Stimulated activated CD4-positive, alpha-beta T cell treated with anti-CD3 and anti-CD28 coated beads, TNF-alpha, amount 100 ng/mL, for 48 hours (primary cell): Measurements from ENCODE around the gene KHDRBS1.
A peak's percentile ranks its signal among the peaks of the same experiment; 100 is the strongest.
"Not testable (repeated sequence)": the region's sequence is repeated elsewhere in the genome, so short reads cannot be mapped to it uniquely, and the experiment has no call there.

Experiments
- DNase-seq, 3 donors: peaks; one replicate each; pipeline ENCODE4 v3.0.0-alpha.2; 2020; ENCODE audit warnings: low read depth in 3 of 3

KHDRBS1 gene

DNA sequence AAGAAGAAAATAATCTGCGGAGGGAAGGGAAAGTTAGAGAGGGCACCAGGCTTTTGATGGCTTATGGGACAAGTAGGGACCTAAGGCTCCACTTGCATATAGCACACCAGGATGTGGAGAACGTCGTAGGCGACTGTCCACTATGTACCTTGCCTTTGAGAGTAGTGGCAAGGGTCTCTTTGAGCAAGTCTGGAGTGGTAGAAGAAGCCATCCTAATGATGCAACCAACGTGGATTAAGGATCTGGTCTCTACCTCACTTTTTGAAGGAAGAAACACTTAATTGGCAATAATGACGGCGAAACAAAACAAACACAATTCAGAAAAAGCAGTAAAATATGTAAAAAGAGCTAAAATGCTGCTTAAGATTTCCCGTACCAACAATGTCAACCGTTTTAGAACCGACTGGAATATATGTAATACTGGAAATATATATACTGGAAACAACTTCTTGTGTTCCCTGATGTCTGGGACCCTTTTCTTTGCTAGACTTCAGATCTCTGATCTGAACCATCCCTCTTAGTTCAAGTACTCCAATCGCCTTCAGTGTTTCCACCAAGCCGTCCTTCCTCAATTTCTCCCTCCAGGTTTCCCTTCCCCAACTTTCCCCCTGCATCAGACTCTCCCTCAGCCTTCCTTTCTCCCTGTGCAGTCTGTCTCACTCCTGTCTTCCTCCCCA, 821 bp upstream of the KHDRBS1 start:
- DNase-seq: no peak

DNA sequence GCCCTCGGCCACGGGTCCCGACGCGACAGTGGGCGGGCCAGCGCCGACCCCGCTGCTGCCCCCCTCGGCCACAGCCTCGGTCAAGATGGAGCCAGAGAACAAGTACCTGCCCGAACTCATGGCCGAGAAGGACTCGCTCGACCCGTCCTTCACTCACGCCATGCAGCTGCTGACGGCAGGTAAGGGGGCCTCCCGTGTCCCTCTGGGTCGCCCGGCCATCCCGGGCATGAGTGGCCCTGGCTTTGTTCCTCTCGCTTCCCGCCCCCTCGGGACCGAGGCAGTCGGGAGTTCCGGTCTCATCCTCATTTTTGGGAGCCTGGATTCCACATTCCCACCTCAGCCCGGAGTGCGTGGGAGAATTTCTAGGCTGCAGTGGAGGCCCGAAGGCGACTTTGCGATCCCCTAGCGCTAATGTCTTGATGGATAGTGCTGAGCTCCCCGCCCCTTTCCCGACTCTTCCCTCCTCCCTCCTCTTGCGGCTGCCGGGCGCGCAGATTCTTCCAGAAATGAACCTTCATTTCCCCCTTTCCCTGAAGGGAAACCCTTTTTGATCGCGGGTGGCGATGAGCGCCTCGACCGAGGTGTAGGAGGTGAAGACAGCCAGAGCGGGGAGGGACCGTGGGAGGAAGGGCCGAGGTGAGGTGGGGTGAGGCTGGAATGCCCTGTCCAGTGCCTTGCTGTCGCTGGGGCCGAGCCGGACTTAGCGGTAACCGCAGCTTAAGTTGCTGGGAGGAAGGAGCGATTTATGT, 705 bp downstream of the KHDRBS1 start:
- DNase-seq: peak in 2 of 3 donors; percentile 10 to 24

DNA sequence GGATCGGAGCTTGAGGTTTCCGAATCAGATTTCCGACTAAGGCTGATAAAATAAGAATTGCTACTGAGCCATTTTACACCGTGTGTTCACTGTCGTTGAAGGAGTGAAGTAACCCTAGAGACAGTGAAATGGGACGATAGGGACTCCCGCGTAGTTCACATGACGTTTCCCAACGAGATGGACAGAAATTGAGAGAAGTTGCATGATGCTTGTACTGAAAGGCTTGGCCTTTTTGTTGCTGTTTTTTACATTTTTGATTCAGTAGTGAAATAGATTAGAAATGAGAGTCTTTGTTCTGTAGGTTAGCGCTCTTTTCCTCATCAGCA, 1.2 kb downstream of the KHDRBS1 start:
- no peak for DNase-seq

DNA sequence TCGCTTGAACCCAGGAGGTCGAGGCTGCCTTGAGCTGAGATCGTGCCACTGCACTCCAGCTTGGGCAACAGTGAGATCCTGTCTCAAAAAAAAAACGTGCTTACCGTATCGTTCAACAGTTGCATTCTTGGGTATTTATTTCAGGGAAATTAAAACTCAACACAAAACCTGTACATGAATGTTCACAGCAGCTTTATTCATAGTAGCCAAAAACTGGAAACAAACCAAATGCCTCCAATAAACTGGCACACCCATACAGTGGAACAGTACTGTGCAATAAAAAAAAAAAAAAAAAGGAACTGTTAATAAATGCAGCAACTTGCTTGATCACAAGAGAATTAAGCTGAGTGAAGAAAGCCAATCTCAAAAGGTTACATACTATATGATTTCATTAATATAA, 6.7 kb downstream of the KHDRBS1 start:
- no peak for DNase-seq

DNA sequence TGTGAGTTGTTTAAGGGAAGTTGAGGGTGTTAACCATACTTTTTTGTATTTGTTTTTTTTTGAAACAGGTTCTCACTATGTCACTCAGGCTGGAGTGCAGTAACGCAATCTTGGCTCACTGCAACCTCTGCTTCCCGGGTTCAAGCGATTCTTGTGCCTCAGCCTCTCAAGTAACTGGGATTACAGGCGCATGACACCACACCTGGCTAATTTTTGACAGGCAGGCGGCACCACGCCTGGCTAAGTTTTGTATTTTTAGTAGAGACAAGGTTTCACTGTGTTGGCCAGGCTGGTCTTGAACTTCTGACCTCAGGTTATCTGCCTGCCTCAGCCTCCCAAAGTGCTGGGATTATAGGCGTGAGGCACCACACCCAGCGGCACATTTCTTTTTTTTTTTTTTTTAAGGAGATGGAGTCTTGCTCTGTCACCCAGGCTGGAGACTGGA, 7.9 kb downstream of the KHDRBS1 start:
- DNase-seq: not testable (repeated sequence)

DNA sequence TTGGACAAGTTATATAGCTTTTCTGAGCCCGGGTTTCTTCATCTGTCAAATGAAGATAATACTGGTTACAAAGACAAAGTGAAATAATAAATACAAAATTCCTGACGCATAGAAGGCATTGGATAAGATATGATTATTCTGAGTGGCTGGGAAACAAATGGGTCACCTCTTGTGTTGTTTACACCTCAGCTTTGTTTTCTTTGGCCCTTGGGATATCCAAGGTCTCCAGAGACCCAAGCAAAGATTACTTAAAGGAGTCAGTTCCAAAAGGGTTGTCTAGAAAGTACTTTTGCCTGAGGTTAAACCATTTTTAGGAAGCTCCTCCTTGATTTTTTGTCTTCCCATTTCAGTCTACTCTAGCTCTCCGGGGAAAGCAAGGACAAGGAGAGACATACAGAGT, 9.7 kb downstream of the KHDRBS1 start:
- DNase-seq: no peak

DNA sequence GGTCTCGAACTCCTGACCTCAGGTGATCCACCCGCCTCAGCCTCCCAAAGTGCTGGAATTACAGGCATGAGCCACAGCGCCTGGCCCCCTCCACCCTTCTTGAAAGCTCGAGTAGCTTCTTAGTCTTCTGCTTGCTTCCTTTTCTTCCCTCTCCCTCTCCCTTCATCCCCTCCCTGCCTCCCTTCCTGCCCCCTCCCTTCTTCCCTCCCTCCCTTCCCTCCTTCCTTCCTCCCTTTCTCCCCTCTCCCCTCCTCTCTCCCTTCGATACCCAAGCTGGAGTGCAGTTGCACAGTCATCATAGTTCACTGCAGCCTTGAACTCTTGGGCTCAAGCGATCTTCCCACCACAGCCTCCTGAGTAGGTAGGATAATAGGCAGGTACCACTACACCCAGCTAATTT, 11.8 kb downstream of the KHDRBS1 start:
- no peak for DNase-seq

DNA sequence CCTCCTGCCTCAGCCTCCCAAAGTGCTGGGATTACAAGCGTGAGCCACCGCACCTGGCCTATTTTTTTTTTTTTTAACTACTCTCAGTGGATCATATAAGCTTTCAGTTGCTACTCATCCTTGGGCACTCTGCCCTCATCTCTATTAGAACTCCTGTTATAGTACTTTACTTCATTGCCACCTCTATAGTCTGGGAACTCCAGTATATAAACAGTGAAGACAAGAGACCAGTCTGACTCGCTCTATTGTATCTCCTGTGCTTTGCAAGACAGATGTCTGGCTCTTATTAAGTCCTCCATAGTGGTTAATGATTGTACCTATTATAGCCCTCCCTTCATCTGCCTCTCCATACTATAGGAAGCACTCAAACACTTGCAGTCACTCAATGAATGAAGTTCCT, 15.1 kb downstream of the KHDRBS1 start:
- DNase-seq: no peak

DNA sequence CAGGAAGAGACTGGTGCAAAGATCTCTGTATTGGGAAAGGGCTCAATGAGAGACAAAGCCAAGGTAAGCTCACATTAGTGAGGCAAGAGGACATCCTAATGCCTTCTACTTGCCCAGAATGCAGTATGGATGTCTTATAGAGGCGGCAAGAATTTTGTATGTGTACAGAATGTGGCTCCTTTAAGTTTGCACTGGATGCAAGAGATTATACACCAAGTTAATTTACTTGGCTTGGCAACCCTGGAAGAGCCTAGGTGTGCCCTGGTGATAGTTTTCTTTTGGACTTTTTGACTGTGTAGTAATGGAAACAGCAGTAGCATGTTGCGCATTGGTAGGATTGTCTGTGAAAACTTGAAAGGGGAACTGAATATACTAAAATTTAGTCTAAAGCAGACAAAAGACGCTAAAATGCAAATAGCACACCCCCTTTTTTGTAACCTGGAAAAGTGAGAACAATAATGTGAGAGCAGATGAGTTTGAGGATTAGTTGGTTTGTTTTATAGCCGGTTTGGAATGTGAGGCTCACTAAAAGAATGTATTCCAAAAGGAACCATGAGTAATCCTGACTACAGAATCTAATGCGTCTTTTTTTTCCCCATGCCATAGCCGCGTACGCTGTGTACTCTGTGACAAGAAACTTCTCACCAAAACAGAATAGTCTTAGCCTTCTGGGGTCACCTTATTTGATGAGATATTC, 18.1 kb downstream of the KHDRBS1 start:
- DNase-seq: no peak

DNA sequence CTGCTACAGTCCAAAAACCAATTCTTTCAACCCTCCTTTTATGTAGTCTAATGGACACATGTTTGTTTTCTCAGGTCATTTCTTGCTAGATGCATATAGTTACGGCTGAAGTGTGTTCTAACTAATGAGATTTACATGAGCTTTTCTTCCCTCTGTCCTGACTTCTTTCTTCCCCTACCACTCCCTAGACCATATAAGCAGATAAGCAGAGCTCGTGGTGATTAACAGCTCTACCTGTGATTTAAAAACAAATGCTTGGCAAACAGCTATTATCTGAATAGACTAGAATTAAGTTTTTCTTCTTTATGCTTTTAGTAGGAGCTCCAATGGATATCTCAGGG, 18.6 kb downstream of the KHDRBS1 start:
- DNase-seq: no peak

DNA sequence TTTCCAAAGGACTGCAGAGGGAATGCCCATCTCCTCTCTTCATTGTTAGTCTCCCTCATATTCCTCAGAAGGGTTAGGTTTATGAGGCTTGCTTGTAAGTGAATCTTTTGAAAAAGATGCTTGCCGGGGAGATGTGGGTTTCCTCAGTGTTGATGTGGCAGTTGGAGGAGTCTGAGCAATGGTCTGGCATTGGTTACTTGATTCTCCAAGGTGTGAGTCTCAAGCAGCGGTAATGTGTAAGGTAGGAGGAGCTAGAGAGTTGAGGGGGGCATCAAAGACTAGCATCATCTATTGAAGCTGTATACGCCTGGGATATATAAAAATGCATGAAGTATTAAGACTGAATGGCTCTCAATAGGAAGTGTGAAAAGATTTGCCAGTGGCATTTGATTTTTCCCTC, 21.5 kb downstream of the KHDRBS1 start:
- no peak for DNase-seq

DNA sequence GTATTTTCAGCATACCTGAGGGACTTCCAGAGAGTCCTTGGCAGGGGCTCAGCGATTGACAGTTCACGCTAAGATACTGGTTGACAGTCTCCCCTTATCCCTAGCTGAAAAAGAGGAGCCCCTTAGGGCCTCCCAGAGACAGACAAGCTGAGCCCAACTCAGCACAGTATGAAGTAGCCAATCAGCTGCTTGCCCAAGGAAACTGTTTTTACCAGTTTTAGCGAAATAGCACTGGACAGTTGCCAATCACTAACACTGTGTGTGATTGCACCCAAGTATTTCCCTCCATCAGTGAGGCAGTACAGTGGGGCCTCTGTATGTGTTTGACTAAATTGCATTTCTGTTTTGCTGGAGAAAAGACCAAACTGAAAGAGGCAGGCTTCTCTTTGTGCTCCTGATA, 27.0 kb downstream of the KHDRBS1 start:
- no peak for DNase-seq

DNA sequence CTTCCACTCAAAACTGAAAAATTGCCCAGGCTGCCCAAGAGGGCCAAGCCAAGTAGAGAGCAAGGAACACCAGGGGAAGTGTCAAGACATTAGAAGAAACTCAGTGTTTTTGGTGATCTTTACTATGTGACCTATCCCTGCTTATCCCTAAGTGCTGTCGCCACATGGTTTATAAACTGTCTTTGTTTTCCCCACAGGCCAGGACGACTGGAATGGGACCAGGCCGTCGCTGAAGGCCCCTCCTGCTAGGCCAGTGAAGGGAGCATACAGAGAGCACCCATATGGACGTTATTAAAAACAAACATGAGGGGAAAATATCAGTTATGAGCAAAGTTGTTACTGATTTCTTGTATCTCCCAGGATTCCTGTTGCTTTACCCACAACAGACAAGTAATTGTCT, 28.7 kb downstream of the KHDRBS1 start:
- DNase-seq: no peak

DNA sequence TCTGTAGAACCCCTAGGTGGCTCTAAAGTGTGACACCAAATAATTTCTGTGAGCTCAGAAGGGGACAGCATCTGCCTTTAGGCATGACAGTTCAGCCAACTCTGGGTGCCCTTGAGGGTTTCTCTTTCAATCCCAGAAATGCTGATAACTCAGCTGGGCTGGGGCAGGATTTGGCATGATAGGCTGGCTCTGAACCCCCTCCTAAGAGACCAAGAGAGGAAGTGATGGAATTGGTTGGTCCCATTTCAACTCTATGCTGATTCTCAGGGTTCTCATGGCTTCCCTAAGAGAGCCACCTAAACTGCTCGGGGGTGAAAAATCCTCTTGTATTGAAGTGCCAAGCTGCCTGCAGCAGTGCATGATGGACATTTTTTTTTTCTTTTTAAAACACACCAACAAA, 30.6 kb downstream of the KHDRBS1 start:
- no peak for DNase-seq

DNA sequence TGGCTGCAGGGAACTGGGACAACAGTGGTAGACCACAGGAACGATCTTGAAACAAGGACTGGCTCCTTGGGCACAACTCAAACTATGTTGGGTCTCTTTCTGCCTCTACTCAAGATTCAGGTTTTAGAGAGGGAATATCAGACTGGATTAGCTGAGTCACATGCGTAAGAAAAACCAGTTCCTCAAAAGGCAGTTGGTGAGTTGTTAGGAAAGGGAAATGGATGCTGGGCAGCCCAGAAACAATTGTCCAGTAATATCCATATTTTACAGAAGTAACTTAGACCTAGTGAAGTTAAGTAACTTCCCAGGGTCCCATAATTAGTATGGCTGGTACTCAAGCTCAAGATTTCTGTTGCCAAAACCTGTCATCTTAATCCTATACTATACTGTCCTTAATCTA, 32.1 kb downstream of the KHDRBS1 start:
- DNase-seq: no peak

DNA sequence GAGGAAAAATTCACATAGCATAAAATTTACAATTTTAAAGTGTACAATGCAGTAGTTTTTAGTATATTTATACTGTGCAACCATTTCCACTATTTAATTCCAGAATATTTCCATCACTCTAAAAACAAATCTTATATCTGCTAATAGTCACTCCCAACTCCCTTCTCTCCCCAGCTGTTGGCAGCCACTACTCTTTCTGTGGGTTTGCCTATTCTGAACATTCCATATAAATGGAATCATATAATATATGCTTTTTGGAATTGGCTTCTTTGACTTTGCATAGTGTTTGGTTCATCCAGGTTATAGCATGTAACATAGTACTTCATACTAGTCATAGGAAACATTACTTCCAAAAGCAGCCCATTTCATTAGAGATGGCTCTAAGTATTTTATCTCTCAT, 34.0 kb downstream of the KHDRBS1 start:
- DNase-seq: no peak

DNA sequence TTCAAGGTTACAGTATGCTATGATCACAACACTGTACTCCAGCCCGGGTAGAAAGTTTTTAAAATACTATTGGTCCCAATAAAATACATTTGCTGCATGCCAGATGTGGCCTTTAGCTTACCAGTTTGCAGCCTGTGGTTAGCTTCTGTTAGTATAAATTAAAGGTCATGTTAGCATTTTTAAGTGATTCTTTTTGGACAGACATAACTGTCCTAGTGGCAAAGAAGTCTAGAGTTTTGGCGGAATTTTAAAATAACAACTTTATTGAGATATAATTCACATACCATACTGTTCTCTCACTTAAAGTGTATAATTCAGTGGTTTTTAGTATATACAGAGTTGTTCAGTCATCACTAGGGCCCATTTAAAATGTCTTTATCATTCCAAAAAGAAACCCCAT, 34.8 kb downstream of the KHDRBS1 start:
- DNase-seq: no peak

DNA sequence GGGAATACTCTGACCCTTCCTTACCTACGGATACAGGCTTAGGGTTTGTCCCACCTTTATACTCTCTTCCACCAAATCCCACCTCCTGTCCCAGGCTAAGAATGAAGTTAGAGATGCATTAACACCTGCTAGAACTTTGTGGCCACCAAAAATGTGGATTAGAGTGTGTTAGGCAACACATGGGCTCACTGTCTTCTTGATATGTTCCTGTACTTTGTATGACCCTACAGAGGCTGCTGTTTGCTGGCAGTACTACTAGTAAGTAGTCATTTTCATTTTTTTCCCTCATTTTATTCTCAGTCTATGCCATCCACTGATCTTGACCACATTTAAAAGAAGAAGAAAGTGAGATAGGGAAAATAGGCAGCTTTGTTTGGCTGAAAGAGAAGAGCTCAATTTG, 38.0 kb downstream of the KHDRBS1 start:
- DNase-seq: no peak

DNA sequence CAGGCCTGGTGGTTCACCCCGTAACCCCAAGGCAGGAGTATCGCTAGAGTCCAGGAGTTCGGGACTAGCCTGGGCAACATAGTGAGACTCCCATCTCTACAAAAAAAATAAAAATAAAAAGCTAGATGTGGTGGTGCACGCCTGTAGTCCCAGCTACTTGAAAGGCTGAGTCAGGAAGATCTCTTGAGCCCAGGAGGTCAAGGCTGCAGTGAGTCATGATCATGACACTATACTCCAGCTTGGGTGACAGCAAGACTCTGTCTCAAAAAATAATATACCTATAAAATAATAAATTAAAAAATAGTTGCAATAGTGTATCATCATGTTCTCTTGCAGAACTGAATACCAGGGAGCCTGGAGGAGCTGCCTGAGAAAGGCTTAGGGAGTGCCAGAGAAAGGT, 39.2 kb downstream of the KHDRBS1 start:
- DNase-seq: no peak

DNA sequence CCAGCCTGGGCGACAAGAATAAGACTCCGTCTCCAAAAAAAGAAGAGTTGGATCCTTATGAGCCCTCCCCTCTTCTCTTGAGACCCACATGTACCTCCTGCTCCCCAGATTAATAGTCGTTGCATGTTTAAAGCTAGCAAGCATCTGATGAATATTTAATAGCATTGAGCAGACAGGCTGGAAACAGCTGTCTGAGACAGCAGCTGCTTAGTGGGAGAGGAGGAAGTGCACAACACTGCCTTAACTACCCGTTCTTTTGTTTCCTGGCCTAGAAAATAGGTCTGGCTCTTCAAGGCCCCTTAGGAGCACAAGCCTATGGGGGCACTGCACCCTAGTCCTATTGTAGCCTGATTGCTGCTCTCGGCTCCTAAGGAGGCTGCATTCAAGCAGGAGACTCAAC, 41.7 kb downstream of the KHDRBS1 start:
- DNase-seq: no peak

DNA sequence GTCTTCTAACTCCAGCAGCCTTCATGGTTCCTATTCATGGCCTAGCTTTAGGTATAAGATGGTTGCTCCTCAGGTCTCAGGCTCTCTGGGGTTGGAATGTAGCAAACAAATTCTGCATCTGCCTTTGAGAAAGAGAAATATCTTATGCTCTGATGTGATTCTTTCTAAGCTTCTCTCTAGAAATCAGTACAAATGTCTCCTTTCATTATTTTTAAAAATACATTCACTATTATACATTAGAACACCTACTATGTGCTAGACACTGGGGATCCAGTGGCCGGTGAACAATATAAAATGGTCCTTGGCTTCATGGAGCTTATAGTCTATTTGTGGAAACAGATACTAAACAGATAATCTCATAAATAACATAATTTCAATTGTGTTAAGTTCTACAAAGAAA, 42.9 kb downstream of the KHDRBS1 start:
- DNase-seq: no peak

DNA sequence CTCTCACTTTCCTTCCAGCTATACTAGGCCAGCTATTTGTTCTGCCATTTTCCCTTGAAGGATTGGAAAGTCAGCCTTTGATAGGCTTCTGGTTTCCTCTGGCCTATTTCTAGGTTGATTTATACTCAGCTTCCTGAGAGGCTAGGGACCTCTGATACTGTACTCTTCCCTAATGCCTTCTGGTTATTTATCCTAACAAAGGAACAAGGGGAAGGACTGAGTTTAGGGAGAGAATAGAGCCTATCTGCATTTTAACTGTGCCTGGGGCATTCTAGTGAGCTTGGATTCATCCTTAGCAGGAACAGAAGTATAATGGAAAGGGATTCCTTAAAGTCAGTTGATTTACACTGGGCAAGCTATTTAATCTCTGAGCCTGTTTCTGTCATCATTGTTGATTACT, 47.2 kb downstream of the KHDRBS1 start:
- DNase-seq: no peak

DNA sequence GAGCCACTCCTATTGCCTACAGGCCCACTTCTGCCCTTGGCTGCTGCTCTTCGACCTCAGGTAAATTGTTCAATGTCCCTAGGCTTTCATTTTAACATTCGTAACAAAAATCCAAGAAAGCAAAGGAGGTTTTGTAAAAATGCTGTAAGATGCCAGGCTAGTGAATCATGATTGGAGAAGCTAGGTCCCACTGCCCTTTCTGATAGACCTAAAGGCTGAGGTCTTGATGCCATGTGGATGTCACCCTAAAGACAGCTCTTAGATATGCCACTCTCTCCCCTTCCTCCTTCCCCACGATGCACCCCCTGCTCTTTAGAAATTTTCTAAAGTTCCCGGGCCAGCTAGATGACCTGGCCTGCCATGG, 49.2 kb downstream of the KHDRBS1 start:
- no peak for DNase-seq
